OCI-LY1 (cell line): Measurements from ENCODE around the gene USP10.

Experiments used
- H2AFZ ChIP-seq: fragments of 200-600 bp; sonication (generic), shearing (Covaris generic); 2 replicates; pipeline ENCODE4 v1.6.0; 2014; ENCODE audit warnings: antibody characterized with exemption, mild to moderate bottlenecking, low read length
- H3F3A ChIP-seq: fragments of 200-600 bp; sonication (generic), shearing (Covaris generic); 2 replicates; pipeline ENCODE4 v1.6.0; 2014; ENCODE audit warnings: mild to moderate bottlenecking, antibody characterized with exemption, low read length, moderate library complexity; ENCODE audit not compliant: insufficient read depth
- H3K27ac ChIP-seq: fragments of 200-600 bp; sonication (generic); 2 replicates; pipeline ENCODE4 v1.5.1; 2014; ENCODE audit warnings: low read length, mixed run types, mild to moderate bottlenecking, low read depth; ENCODE audit not compliant: poor library complexity, severe bottlenecking
- H3K27me3 ChIP-seq: fragments of 200-600 bp; sonication (generic); 2 replicates; pipeline ENCODE4 v1.6.0; 2014; ENCODE audit warnings: antibody characterized with exemption, mild to moderate bottlenecking, low read length, moderate library complexity; ENCODE audit not compliant: insufficient read depth
- H3K36me3 ChIP-seq: fragments of 200-600 bp; sonication (generic); 2 replicates; pipeline ENCODE4 v1.6.1; 2014; ENCODE audit warnings: mild to moderate bottlenecking, antibody characterized with exemption, low read length, moderate library complexity, mixed read lengths; ENCODE audit not compliant: insufficient read depth
- H3K4me1 ChIP-seq: fragments of 200-600 bp; sonication (generic); 2 replicates; pipeline ENCODE4 v1.5.1; 2014; ENCODE audit warnings: mild to moderate bottlenecking, low read length, moderate library complexity; ENCODE audit not compliant: insufficient read depth, severe bottlenecking
- H3K4me2 ChIP-seq: fragments of 200-600 bp; sonication (generic), shearing (Covaris generic); 2 replicates; pipeline ENCODE4 v1.6.1; 2014; ENCODE audit warnings: low read length
- H3K4me3 ChIP-seq: fragments of 200-600 bp; sonication (generic); 2 replicates; pipeline ENCODE4 v1.5.1; 2014; ENCODE audit warnings: low read length, low read depth, mild to moderate bottlenecking, mixed read lengths; ENCODE audit not compliant: poor library complexity, severe bottlenecking
- H3K79me2 ChIP-seq: fragments of 200-600 bp; shearing (Covaris generic); 2 replicates; pipeline ENCODE4 v1.6.1; 2016; ENCODE audit warnings: mixed run types, low read length, mixed read lengths; ENCODE audit not compliant: insufficient read depth
- H3K9ac ChIP-seq: fragments of 200-600 bp; sonication (generic), shearing (Covaris generic); 2 replicates; pipeline ENCODE4 v1.6.1; 2014; ENCODE audit warnings: mild to moderate bottlenecking, low read length, mixed read lengths
- H3K9me2 ChIP-seq: fragments of 200-600 bp; sonication (generic), shearing (Covaris generic); 2 replicates; pipeline ENCODE4 v1.6.1; 2014; ENCODE audit warnings: low read depth, mild to moderate bottlenecking, low read length, mixed read lengths
- H3K9me3 ChIP-seq: fragments of 200-600 bp; shearing (Covaris generic); 2 replicates; pipeline ENCODE4 v1.6.1; 2014; ENCODE audit warnings: low read length, mixed read lengths
- H4K20me1 ChIP-seq: fragments of 200-600 bp; sonication (generic), shearing (Covaris generic); 2 replicates; pipeline ENCODE4 v1.6.0; 2016; ENCODE audit warnings: mild to moderate bottlenecking, low read length; ENCODE audit not compliant: insufficient read depth
- CTCF ChIP-seq: fragments of 200-600 bp; sonication (generic), shearing (Covaris generic); IDR thresholded peaks from 2 replicates; pipeline ENCODE4 v1.5.1; 2017; ENCODE audit warnings: mild to moderate bottlenecking, antibody characterized with exemption, low read length, moderate library complexity, mixed read lengths
- EZH2 ChIP-seq: fragments of 200-600 bp; sonication (generic), shearing (Covaris generic); IDR thresholded peaks from 2 replicates; pipeline ENCODE4 v1.8.0; 2017; ENCODE audit warnings: borderline replicate concordance, mixed run types, mild to moderate bottlenecking, antibody characterized with exemption, low read length, moderate library complexity, mixed read lengths

USP10 gene

GRCh38 chr16:84828322-84828721 lies 128.5 kb downstream of the USP10 start:
- Histone ChIP-seq H4K20me1 (no peaks in the 10 kb centered on the region), H3K9me3 (no peaks in the 10 kb centered on the region), H3K27me3 (peaks cover 13% of the 10 kb centered on the region; the same call in 1 of the 2 replicates), H3K4me1 (no peaks in the 10 kb centered on the region), H3K27ac (no peak overlapping the region), H3K9me2 (no peaks in the 10 kb centered on the region), H3K4me3 (no peak overlapping the region), H3K36me3 (no peaks in the 10 kb centered on the region), H3K4me2 (no peak overlapping the region), H3K9ac (no peak overlapping the region), H3F3A (no peaks in the 10 kb centered on the region), H3K79me2 (no peaks in the 10 kb centered on the region), H2AFZ (no peak overlapping the region)
- no peak for TF ChIP-seq CTCF
- no peak for TF ChIP-seq EZH2
